KMS-11 (cell line): ENCODE measurements around the gene ACAT1.
"Not testable (repeated sequence)": the region's sequence is repeated elsewhere in the genome, so short reads cannot be mapped to it uniquely, and the experiment has no call there.

ENCODE experiments used
- H2AFZ ChIP-seq: fragments of 200-600 bp; sonication (generic); 2 replicates; pipeline ENCODE4 v1.6.1; 2016; ENCODE audit warnings: antibody characterized with exemption, mixed run types, low read depth
- H3K27ac ChIP-seq: fragments of 200-600 bp; sonication (generic); 2 replicates; pipeline ENCODE4 v1.6.1; 2016; ENCODE audit warnings: mild to moderate bottlenecking, mixed run types
- H3K27me3 ChIP-seq: fragments of 200-600 bp; sonication (generic); 2 replicates; pipeline ENCODE4 v1.6.1; 2017; ENCODE audit warnings: mild to moderate bottlenecking, low read depth, mixed run types, moderate library complexity; ENCODE audit not compliant: insufficient read depth
- H3K36me3 ChIP-seq: fragments of 200-600 bp; sonication (generic); 2 replicates; pipeline ENCODE4 v1.6.1; 2017; ENCODE audit warnings: mild to moderate bottlenecking, mixed run types; ENCODE audit not compliant: insufficient read depth
- H3K4me1 ChIP-seq: fragments of 200-600 bp; sonication (generic); 2 replicates; pipeline ENCODE4 v1.6.1; 2016; ENCODE audit warnings: mild to moderate bottlenecking, low read depth, mixed run types; ENCODE audit not compliant: poor library complexity, severe bottlenecking
- H3K4me2 ChIP-seq: fragments of 200-600 bp; sonication (generic); 2 replicates; pipeline ENCODE4 v1.7.0; 2016; ENCODE audit warnings: mild to moderate bottlenecking, mixed run types
- H3K4me3 ChIP-seq: fragments of 200-600 bp; sonication (generic); IDR thresholded peaks from 2 replicates; pipeline ENCODE4 v1.6.1; 2017; ENCODE audit warnings: low read depth, low read length, mixed read lengths; ENCODE audit not compliant: insufficient read depth
- H3K79me2 ChIP-seq: fragments of 200-600 bp; sonication (generic); 2 replicates; pipeline ENCODE4 v1.6.1; 2016; ENCODE audit warnings: low read depth, mixed run types; ENCODE audit not compliant: insufficient read depth
- H3K9ac ChIP-seq: fragments of 200-600 bp; sonication (generic); 2 replicates; pipeline ENCODE4 v1.6.1; 2016; ENCODE audit warnings: mild to moderate bottlenecking, mixed run types
- H4K20me1 ChIP-seq: fragments of 200-600 bp; sonication (generic); 2 replicates; pipeline ENCODE4 v1.6.1; 2016; ENCODE audit warnings: mild to moderate bottlenecking, mixed run types; ENCODE audit not compliant: insufficient read depth
- TF ChIP-seq, protein P1 (sequence below): fragments of 200-600 bp; sonication (generic); conservative IDR thresholded peaks from 2 replicates; pipeline ENCODE4 v1.6.1; 2017; ENCODE audit warnings: low read depth, mild to moderate bottlenecking, antibody characterized with exemption, low read length, moderate library complexity, mixed read lengths

ACAT1 gene

DNA sequence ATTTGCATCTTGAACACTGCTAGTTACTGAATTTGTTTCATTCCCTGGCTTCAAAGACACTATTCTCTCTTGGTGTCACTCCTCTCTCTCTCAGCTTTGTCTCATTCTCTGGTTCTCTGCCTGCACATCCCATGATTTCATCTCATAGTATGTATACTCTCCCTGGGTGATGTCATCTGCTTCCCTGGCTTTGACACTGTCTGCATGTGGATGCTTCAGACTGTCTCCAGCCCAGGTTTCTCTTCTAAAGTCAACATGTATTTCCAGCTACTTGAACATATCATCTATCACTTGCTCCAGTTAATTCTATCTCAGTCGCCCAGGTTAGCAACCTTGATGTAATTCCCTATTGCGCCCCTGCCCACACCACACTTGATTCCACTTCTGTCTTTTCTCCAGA lies 9.3 kb upstream of the ACAT1 start:
- Histone ChIP-seq H4K20me1 (no peaks in the 10 kb centered on the region), H3K36me3 (no peaks in the 10 kb centered on the region), H3K79me2 (no peaks in the 10 kb centered on the region), H3K9ac (no peak overlapping the region), H2AFZ (no peak overlapping the region), H3K4me2 (no peak overlapping the region), H3K4me1 (no peaks in the 10 kb centered on the region), H3K4me3 (no peak overlapping the region), H3K27me3 (no peaks in the 10 kb centered on the region), H3K27ac (no peak overlapping the region)
- TF ChIP-seq, protein P1, sequence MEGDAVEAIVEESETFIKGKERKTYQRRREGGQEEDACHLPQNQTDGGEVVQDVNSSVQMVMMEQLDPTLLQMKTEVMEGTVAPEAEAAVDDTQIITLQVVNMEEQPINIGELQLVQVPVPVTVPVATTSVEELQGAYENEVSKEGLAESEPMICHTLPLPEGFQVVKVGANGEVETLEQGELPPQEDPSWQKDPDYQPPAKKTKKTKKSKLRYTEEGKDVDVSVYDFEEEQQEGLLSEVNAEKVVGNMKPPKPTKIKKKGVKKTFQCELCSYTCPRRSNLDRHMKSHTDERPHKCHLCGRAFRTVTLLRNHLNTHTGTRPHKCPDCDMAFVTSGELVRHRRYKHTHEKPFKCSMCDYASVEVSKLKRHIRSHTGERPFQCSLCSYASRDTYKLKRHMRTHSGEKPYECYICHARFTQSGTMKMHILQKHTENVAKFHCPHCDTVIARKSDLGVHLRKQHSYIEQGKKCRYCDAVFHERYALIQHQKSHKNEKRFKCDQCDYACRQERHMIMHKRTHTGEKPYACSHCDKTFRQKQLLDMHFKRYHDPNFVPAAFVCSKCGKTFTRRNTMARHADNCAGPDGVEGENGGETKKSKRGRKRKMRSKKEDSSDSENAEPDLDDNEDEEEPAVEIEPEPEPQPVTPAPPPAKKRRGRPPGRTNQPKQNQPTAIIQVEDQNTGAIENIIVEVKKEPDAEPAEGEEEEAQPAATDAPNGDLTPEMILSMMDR, result no peak

DNA sequence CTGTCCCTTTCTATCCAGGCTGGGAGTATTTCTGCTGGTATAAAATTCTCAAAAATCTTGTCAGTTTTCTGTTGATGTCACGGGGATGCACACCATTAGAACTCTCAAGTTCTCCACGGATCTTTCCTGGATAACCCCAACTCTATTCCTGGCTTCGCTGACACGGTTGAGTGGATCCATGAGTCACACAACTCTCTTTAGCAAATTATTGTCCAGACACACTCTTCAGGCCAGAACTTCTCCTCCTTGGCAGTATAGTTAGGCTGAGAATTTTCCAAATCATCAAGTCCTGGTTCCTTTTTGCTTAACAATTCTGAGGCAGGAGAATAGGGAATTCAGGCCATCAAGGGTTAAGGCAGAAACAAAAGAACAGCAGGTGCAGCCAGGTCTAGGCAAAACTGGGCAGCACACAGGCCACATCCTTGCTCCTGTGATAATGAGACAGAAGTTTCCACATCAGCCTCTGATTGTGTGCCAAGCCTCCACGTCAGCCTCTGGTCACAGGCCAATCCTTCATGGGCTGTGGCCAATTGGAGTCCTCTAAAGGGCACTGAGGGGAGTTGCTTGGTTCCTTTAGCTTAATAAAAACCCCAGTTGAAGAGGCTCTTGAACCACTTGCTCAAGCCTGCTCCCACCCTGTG lies 5.7 kb upstream of the ACAT1 start:
- H3K27me3 ChIP-seq, result no peaks in the 10 kb centered on the region
- no peak overlapping the region for H3K27ac ChIP-seq
- H3K4me3 ChIP-seq, result no peak overlapping the region
- H3K79me2 ChIP-seq, result no peaks in the 10 kb centered on the region
- H2AFZ ChIP-seq, result no peak overlapping the region
- H3K9ac ChIP-seq, result no peak overlapping the region
- peaks cover 1% of the 10 kb centered on the region for H3K4me1 ChIP-seq
- TF ChIP-seq, protein P1, result no peak
- H3K36me3 ChIP-seq, result no peaks in the 10 kb centered on the region
- no peak overlapping the region for H3K4me2 ChIP-seq
- no peaks in the 10 kb centered on the region for H4K20me1 ChIP-seq

DNA sequence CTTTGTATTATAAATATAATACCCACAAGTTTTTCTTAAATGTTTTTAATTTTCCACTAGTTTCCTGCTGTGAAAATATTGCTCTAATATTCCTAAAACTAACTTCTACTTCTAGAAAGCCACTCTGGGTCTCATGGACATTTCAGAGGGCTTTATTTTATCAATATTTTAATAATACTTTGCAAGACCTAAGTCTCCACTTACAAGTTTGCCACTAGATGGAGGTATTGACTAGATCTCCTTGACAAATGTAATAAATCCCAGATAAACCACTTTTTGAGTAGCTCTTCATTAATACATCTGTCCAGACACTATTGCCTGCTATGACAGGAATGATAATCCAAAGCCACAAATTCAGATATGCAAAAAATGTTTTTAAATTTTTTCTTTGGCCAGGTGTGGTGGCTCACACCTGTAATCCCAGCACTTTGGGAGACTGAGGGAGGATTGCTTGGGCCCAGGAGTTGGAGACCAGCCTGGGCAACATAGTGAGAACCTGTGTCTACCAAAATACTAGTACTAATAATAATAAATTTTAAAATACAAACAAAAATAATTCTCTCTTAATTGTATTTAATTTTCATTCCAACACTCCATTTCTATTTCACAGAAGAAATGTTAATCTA lies 3.5 kb upstream of the ACAT1 start:
- peaks cover 9% of the 10 kb centered on the region; the same call in 1 of the 2 replicates for H3K79me2 ChIP-seq
- TF ChIP-seq, protein P1, result peak; percentile 28; the same call in 1 of the 2 replicates
- H3K27ac ChIP-seq, result no peak overlapping the region
- H4K20me1 ChIP-seq, result no peaks in the 10 kb centered on the region
- H3K36me3 ChIP-seq, result no peaks in the 10 kb centered on the region
- peaks cover 12% of the 10 kb centered on the region for H3K4me1 ChIP-seq
- H3K27me3 ChIP-seq, result no peaks in the 10 kb centered on the region
- H3K4me2 ChIP-seq, result no peak overlapping the region
- no peak overlapping the region for H2AFZ ChIP-seq
- no peak overlapping the region for H3K9ac ChIP-seq
- no peak overlapping the region for H3K4me3 ChIP-seq

DNA sequence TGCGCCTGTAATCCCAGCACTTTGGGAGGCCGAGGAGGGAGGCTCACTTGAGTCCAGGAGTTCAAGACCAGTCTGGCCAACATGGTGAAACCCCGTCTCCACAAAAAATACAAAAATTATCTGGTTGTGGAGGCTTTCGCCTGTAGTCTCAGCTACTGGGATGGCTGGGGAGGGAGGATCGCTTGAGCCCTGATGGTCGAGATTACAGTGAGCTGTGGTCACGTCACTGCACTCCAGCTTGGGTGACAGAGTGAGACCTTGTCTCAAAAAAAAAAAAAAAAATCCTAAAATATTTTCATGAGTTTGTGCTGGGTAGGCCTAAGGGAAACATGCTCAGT lies 462 bp upstream of the ACAT1 start:
- Histone ChIP-seq H3K4me1 (peaks cover 23% of the 10 kb centered on the region), H2AFZ (peak overlapping the region; percentile 83), H3K4me2 (peak overlapping the region; percentile 48; the same call in 1 of the 2 replicates), H3K9ac (peak overlapping the region; percentile 82; the same call in 1 of the 2 replicates)
- not testable (repeated sequence) for H3K27me3 ChIP-seq, H3K27ac ChIP-seq, H4K20me1 ChIP-seq, H3K4me3 ChIP-seq, H3K36me3 ChIP-seq, H3K79me2 ChIP-seq

DNA sequence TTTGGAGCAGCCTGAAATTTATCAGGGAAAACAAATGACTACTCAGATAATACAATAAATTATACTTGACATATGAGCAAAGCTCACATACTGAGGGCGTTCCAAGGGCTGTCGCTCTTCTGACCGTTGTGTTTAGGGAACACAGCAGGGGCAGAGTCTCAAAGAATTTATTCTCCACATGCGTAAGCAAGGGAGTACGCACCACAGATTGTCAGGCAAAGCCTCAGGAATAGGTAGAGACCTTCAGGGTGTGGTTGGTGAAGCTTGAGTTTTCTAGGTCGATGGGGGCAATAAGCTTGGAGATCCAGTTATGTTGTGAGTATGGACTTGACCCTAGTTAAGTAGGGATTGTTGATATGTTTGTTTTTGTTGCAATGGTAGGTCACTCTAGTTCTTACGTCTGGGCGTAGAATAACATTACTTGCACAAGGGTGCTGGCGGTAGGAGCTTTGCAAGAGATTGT lies 830 bp downstream of the ACAT1 start:
- H3K4me1 ChIP-seq, result peaks cover 23% of the 10 kb centered on the region
- no peak overlapping the region for H3K4me3 ChIP-seq
- peak overlapping the region; percentile 83; the same call in 1 of the 2 replicates for H2AFZ ChIP-seq
- no peaks in the 10 kb centered on the region for H4K20me1 ChIP-seq
- H3K79me2 ChIP-seq, result peaks cover 9% of the 10 kb centered on the region; the same call in 1 of the 2 replicates
- TF ChIP-seq, protein P1, result no peak
- H3K9ac ChIP-seq, result peak overlapping the region; percentile 82; the same call in 1 of the 2 replicates
- no peaks in the 10 kb centered on the region for H3K36me3 ChIP-seq
- H3K27me3 ChIP-seq, result no peaks in the 10 kb centered on the region
- peak overlapping the region; percentile 46 for H3K4me2 ChIP-seq
- H3K27ac ChIP-seq, result no peak overlapping the region
